HL-60 (cell line): ENCODE results near the gene DNM3.

Experiments
- DNase-seq, 2 experiments: peaks; one replicate each; pipeline ENCODE4 v3.0.0-alpha.2; 2010 to 2020; ENCODE audit warnings: low read depth in 1 of 2, low spot score in 1 of 2
- H3K27ac ChIP-seq: fragments of 250-450 bp; sonication (Bioruptor Pico); replicated peaks from 2 replicates; pipeline ENCODE4 v1.5.1; 2020; ENCODE audit warnings: mild to moderate bottlenecking, moderate library complexity
- H3K27me3 ChIP-seq: fragments of 250-450 bp; sonication (Bioruptor Pico); 2 replicates; pipeline ENCODE4 v1.5.1; 2021; ENCODE audit warnings: mild to moderate bottlenecking, moderate library complexity; ENCODE audit not compliant: insufficient read depth, poor library complexity, severe bottlenecking
- H3K4me3 ChIP-seq: replicated peaks from 2 replicates; pipeline ENCODE4 v1.5.1; 2011; ENCODE audit warnings: mild to moderate bottlenecking, control low read depth, low read length; ENCODE audit not compliant: insufficient read depth
- GABPA ChIP-seq: IDR thresholded peaks from 2 replicates; pipeline ENCODE4 v1.6.1; 2012; ENCODE audit warnings: low read depth
- POLR2AphosphoS5 ChIP-seq: IDR thresholded peaks from 2 replicates; pipeline ENCODE4 v1.6.1; 2012; ENCODE audit warnings: low read depth
- SPI1 ChIP-seq: IDR thresholded peaks from 2 replicates; pipeline ENCODE4 v1.6.1; 2012; ENCODE audit warnings: low read depth, mild to moderate bottlenecking, borderline replicate concordance
- TF ChIP-seq, protein P1 (sequence below): IDR thresholded peaks from one replicate; pipeline ENCODE4 v1.5.1; 2011; ENCODE audit warnings: low read length, control low read depth, inconsistent platforms; ENCODE audit not compliant: insufficient read depth
- TF ChIP-seq, protein P2 (sequence below): IDR thresholded peaks from 2 replicates; pipeline ENCODE4 v1.6.1; 2012; ENCODE audit warnings: low read depth; ENCODE audit not compliant: insufficient replicate concordance

Gene DNM3

DNA sequence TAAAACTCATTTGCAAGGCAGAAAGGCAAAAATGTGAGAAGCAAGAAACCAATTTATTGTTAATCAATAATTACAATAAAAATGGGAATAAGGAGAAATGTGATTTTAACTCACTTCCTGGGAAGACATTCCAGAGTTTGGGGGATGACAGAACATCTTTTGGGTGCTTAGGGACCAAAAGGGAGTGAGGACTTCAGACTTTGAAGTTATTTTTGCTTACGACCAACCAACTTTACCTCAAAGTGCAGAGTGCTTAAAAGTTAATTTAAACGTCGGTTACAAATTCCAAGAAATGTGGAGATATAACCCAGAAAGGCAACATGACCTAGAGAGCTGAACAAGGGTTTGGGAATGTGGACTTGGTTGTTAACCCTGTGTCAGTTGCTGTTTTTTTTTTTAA lies 344.7 kb downstream of the DNM3 start:
- Histone ChIP-seq H3K4me3 (no peak overlapping the region), H3K27ac (no peak overlapping the region), H3K27me3 (peaks cover 2% of the 10 kb centered on the region)
- no peak for DNase-seq
- TF ChIP-seq, protein P1, sequence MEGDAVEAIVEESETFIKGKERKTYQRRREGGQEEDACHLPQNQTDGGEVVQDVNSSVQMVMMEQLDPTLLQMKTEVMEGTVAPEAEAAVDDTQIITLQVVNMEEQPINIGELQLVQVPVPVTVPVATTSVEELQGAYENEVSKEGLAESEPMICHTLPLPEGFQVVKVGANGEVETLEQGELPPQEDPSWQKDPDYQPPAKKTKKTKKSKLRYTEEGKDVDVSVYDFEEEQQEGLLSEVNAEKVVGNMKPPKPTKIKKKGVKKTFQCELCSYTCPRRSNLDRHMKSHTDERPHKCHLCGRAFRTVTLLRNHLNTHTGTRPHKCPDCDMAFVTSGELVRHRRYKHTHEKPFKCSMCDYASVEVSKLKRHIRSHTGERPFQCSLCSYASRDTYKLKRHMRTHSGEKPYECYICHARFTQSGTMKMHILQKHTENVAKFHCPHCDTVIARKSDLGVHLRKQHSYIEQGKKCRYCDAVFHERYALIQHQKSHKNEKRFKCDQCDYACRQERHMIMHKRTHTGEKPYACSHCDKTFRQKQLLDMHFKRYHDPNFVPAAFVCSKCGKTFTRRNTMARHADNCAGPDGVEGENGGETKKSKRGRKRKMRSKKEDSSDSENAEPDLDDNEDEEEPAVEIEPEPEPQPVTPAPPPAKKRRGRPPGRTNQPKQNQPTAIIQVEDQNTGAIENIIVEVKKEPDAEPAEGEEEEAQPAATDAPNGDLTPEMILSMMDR = no peak
- no peak for TF ChIP-seq POLR2AphosphoS5
- TF ChIP-seq SPI1 = no peak
- TF ChIP-seq, protein P2, sequence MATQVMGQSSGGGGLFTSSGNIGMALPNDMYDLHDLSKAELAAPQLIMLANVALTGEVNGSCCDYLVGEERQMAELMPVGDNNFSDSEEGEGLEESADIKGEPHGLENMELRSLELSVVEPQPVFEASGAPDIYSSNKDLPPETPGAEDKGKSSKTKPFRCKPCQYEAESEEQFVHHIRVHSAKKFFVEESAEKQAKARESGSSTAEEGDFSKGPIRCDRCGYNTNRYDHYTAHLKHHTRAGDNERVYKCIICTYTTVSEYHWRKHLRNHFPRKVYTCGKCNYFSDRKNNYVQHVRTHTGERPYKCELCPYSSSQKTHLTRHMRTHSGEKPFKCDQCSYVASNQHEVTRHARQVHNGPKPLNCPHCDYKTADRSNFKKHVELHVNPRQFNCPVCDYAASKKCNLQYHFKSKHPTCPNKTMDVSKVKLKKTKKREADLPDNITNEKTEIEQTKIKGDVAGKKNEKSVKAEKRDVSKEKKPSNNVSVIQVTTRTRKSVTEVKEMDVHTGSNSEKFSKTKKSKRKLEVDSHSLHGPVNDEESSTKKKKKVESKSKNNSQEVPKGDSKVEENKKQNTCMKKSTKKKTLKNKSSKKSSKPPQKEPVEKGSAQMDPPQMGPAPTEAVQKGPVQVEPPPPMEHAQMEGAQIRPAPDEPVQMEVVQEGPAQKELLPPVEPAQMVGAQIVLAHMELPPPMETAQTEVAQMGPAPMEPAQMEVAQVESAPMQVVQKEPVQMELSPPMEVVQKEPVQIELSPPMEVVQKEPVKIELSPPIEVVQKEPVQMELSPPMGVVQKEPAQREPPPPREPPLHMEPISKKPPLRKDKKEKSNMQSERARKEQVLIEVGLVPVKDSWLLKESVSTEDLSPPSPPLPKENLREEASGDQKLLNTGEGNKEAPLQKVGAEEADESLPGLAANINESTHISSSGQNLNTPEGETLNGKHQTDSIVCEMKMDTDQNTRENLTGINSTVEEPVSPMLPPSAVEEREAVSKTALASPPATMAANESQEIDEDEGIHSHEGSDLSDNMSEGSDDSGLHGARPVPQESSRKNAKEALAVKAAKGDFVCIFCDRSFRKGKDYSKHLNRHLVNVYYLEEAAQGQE = no peak
- TF ChIP-seq GABPA = no peak

DNA sequence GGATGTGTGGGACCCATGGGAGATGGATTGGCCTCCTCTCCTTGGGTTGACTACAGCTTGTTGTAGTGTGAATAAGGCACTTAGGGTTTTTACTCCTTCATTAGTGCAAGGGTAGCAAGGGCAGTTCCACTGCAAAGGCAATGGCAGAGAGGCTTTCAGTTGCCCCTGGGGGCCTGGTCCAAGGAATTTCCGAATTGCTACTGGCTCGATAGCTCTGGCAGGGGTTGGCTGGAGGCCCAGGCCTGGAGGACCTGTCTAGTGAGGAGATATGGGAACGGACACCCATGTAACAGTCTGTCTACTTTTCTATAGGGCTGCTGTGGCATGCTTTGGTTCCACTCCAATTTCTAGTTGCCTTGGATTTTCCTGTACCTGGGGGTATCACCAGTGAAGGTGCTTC lies 360.3 kb downstream of the DNM3 start:
- DNase-seq = no peak
- TF ChIP-seq, protein P1 = no peak
- TF ChIP-seq, protein P2 = no peak
- TF ChIP-seq GABPA = no peak
- no peak for TF ChIP-seq POLR2AphosphoS5
- no peak for TF ChIP-seq SPI1

DNA sequence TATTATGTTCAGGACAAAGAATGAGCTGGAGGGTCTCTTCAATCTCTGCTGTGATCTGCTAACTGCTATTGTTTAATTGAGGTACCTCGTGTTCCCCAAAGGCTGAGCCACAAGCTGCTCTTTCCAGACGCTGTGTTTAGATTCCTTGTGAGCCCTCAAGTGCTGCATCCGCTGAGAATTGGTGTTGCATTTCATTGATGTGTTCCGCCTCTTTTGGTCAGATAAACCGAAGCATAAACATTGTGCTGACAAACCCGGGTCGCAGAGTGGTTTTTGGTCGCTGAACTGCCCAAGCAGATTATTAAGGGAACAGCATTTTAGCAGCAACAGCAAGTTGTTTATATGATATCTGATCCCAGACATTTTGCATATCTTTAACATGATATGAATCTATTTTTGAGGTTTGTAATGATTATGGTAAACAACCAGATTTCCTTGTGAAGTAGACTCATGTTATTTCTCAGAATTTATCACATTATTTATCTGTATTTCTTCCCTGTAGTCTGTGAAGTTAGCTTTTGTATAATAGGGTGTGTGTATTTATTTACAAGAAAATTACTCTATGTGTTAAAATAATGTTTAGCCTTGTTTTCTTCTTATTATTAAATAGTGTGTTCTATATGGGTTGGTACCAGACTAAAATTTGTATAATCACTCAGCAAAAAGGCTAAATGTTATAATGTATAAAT lies 362.0 kb downstream of the DNM3 start:
- Histone ChIP-seq H3K27me3 (no peaks in the 10 kb centered on the region), H3K27ac (no peak overlapping the region), H3K4me3 (no peak overlapping the region)
- DNase-seq = no peak
- TF ChIP-seq, protein P1 = no peak

More for the DNA sequence above, 360.3 kb downstream of the DNM3 start:
- Histone ChIP-seq H3K27ac (no peak overlapping the region), H3K4me3 (no peak overlapping the region), H3K27me3 (no peaks in the 10 kb centered on the region)

DNA sequence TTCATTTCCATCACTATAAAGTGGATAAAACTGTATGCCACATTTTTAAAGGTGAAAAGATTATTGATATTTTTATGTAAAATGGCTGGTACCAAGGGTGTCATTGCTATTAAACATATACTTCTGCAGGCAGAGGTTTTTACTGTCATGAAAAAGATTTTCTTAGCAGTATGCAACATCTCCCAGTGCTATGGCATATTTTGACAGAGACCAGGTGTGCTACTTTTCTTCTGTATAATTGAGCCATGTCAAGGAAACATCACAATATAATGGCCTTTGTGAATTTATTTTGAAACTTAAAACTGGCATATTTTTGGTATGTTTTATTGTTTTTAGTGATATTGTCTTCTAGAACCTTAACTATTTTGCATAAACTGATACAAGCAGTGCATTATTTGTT lies 362.6 kb downstream of the DNM3 start:
- Histone ChIP-seq H3K27me3 (no peaks in the 10 kb centered on the region), H3K4me3 (no peak overlapping the region), H3K27ac (no peak overlapping the region)
- no peak for TF ChIP-seq POLR2AphosphoS5
- TF ChIP-seq SPI1 = no peak
- no peak for TF ChIP-seq GABPA
- TF ChIP-seq, protein P2 = no peak
- TF ChIP-seq, protein P1 = no peak
- DNase-seq = no peak
